H9 (cell line): Measurements from ENCODE around the gene ZBED1. TPM values are rescaled to one million over a fixed set of nuclear protein-coding genes. Genes with fewer than 3 reads are reported as not detected.

Source experiments
- DNase-seq: peaks from one replicate; pipeline ENCODE4 v3.0.0-alpha.2; 2017
- H2AFZ ChIP-seq: one replicate; pipeline ENCODE4 v1.6.1; 2013; ENCODE audit warnings: mild to moderate bottlenecking, low read length, control low read depth, moderate library complexity
- H2AK5ac ChIP-seq: 2 replicates; pipeline ENCODE4 v1.6.1; 2013; ENCODE audit warnings: low read length, control low read depth, mixed read lengths; ENCODE audit not compliant: insufficient read length
- H2BK120ac ChIP-seq: one replicate; pipeline ENCODE4 v1.6.1; 2013; ENCODE audit warnings: low read depth, mild to moderate bottlenecking, low read length, control low read depth, inconsistent platforms; ENCODE audit not compliant: poor library complexity, severe bottlenecking
- H2BK12ac ChIP-seq: 2 replicates; pipeline ENCODE4 v1.6.1; 2013; ENCODE audit warnings: low read length, control low read depth, mixed read lengths, low read depth; ENCODE audit not compliant: insufficient read length
- H2BK15ac ChIP-seq: 2 replicates; pipeline ENCODE4 v1.6.1; 2013; ENCODE audit warnings: low read depth, low read length, control low read depth
- H2BK20ac ChIP-seq: one replicate; pipeline ENCODE4 v1.6.1; 2013; ENCODE audit warnings: low read depth, mild to moderate bottlenecking, low read length, control low read depth, inconsistent platforms; ENCODE audit not compliant: poor library complexity, severe bottlenecking
- H2BK5ac ChIP-seq: 2 replicates; pipeline ENCODE4 v1.6.1; 2013; ENCODE audit warnings: low read length, control low read depth, mixed read lengths; ENCODE audit not compliant: insufficient read length
- H3K14ac ChIP-seq: 2 replicates; pipeline ENCODE4 v1.6.1; 2013; ENCODE audit warnings: low read length, control low read depth; ENCODE audit not compliant: insufficient read depth
- H3K18ac ChIP-seq: 2 replicates; pipeline ENCODE4 v1.6.1; 2013; ENCODE audit warnings: low read depth, mild to moderate bottlenecking, mixed read lengths, low read length, control low read depth; ENCODE audit not compliant: insufficient read length
- H3K23ac ChIP-seq: 2 replicates; pipeline ENCODE4 v1.6.1; 2013; ENCODE audit warnings: low read length, control low read depth, mixed read lengths, low read depth; ENCODE audit not compliant: insufficient read length
- H3K23me2 ChIP-seq: 2 replicates; pipeline ENCODE4 v1.6.1; 2013; ENCODE audit warnings: low read depth, mild to moderate bottlenecking, mixed read lengths, low read length, control low read depth; ENCODE audit not compliant: insufficient read length, poor library complexity, severe bottlenecking
- H3K27ac ChIP-seq: 2 replicates; pipeline ENCODE4 v1.5.1; 2013; ENCODE audit warnings: low read length, control low read depth, mixed read lengths, low read depth; ENCODE audit not compliant: insufficient read length
- H3K27me3 ChIP-seq: 2 replicates; pipeline ENCODE4 v1.6.1; 2013; ENCODE audit warnings: low read length, control low read depth, inconsistent platforms; ENCODE audit not compliant: insufficient read depth
- H3K4ac ChIP-seq: 2 replicates; pipeline ENCODE4 v1.6.1; 2013; ENCODE audit warnings: low read depth, mild to moderate bottlenecking, control low read depth, inconsistent platforms, low read length, moderate library complexity
- H3K4me1 ChIP-seq: 2 replicates; pipeline ENCODE4 v1.6.1; 2013; ENCODE audit warnings: low read length, control low read depth, inconsistent platforms; ENCODE audit not compliant: insufficient read depth
- H3K4me2 ChIP-seq: 2 replicates; pipeline ENCODE4 v1.6.1; 2013; ENCODE audit warnings: low read length, control low read depth, mixed read lengths; ENCODE audit not compliant: insufficient read length, insufficient read depth
- H3K56ac ChIP-seq: 2 replicates; pipeline ENCODE4 v1.6.1; 2013; ENCODE audit warnings: low read depth, mild to moderate bottlenecking, mixed read lengths, low read length, control low read depth; ENCODE audit not compliant: insufficient read length
- H3K79me1 ChIP-seq: 2 replicates; pipeline ENCODE4 v1.6.1; 2013; ENCODE audit warnings: low read depth, mild to moderate bottlenecking, moderate library complexity, low read length, control low read depth, inconsistent platforms; ENCODE audit not compliant: insufficient read depth, poor library complexity, severe bottlenecking
- H3K79me2 ChIP-seq: 2 replicates; pipeline ENCODE4 v1.6.1; 2013; ENCODE audit warnings: low read length, control low read depth, inconsistent platforms; ENCODE audit not compliant: insufficient read depth
- H3K9ac ChIP-seq: 2 replicates; pipeline ENCODE4 v1.6.1; 2013; ENCODE audit warnings: low read length, control low read depth, mixed read lengths; ENCODE audit not compliant: insufficient read length; ENCODE audit errors: extremely low read depth
- H3K9me3 ChIP-seq: one replicate; pipeline ENCODE4 v1.6.1; 2013; ENCODE audit warnings: low read depth, low read length, inconsistent platforms; ENCODE audit not compliant: control insufficient read depth
- H3T11ph ChIP-seq: one replicate; pipeline ENCODE4 v1.6.1; 2013; ENCODE audit warnings: mild to moderate bottlenecking, low read length, control low read depth, inconsistent platforms
- H4K20me1 ChIP-seq: one replicate; pipeline ENCODE4 v1.6.1; 2013; ENCODE audit not compliant: control insufficient read depth, insufficient read length, insufficient read depth
- H4K5ac ChIP-seq: 2 replicates; pipeline ENCODE4 v1.6.1; 2013; ENCODE audit warnings: low read depth, mild to moderate bottlenecking, mixed read lengths, low read length, control low read depth; ENCODE audit not compliant: insufficient read length
- H4K8ac ChIP-seq: replicated peaks from 2 replicates; pipeline ENCODE4 v1.6.1; 2013; ENCODE audit warnings: low read length, control low read depth, mixed read lengths, low read depth; ENCODE audit not compliant: insufficient read length
- H4K91ac ChIP-seq: 2 replicates; pipeline ENCODE4 v1.6.1; 2013; ENCODE audit warnings: low read depth, mild to moderate bottlenecking, moderate library complexity, mixed read lengths, low read length, control low read depth; ENCODE audit not compliant: insufficient read length
- H3K27ac Mint-ChIP-seq, 3 experiments: 2 replicates in 2 of 3; 3 replicates in 1 of 3; pipeline ENCODE4 v1.8.0; 2020 to 2021; ENCODE audit warnings: mixed read lengths in 3 of 3, mild to moderate bottlenecking in 1 of 3, moderate library complexity in 1 of 3
- H3K27me3 Mint-ChIP-seq: 2 replicates; pipeline ENCODE4 v1.8.0; 2021; ENCODE audit warnings: low read depth, mild to moderate bottlenecking, moderate library complexity, mixed read lengths
- H3K36me3 Mint-ChIP-seq, 3 experiments: 2 replicates in 2 of 3; 3 replicates in 1 of 3; pipeline ENCODE4 v1.8.0; 2020 to 2021; ENCODE audit warnings: low read depth in 3 of 3, mixed read lengths in 3 of 3; ENCODE audit not compliant: insufficient read depth in 1 of 3
- H3K4me1 Mint-ChIP-seq, 2 experiments: 2 replicates each; pipeline ENCODE4 v1.8.0; 2020; ENCODE audit warnings: mixed read lengths in 2 of 2
- H3K4me3 Mint-ChIP-seq, 2 experiments: 2 replicates in 1 of 2; 3 replicates in 1 of 2; pipeline ENCODE4 v1.8.0; 2020 to 2021; ENCODE audit warnings: mild to moderate bottlenecking in 2 of 2, mixed read lengths in 2 of 2, moderate library complexity in 1 of 2
- H3K9me3 Mint-ChIP-seq, 2 experiments: 2 replicates in 1 of 2; 3 replicates in 1 of 2; pipeline ENCODE4 v1.8.0; 2020; ENCODE audit warnings: mild to moderate bottlenecking in 2 of 2, mixed read lengths in 2 of 2, moderate library complexity in 1 of 2
- CTCF ChIP-seq: fragments of 200-600 bp; sonication (generic); conservative IDR thresholded peaks from 3 replicates; pipeline ENCODE4 v1.8.0; 2021; ENCODE audit warnings: antibody characterized with exemption, mild to moderate bottlenecking
- WGBS: extraction: QIAGEN DNeasy Blood & Tissue Kit; methylation state at CpG from one replicate; pipeline ENCODE4 v1.1.7; 2013; ENCODE audit warnings: missing lambda C conversion rate, low lambda C conversion rate, mixed read lengths; ENCODE audit not compliant: insufficient read length; ENCODE audit errors: extremely low coverage; 5-methylcytosine and 5-hydroxymethylcytosine counted together
- total RNA-seq: library from RNA; stranded (reverse); gene quantifications from 2 replicates; pipeline ENCODE4 v1.2.1, GENCODE V29; 2021

Gene ZBED1
- total RNA-seq, 1 experiment from 2014 or later, result 61.1 TPM

- H2BK20ac ChIP-seq, result no peak overlapping the region
- H3K79me1 ChIP-seq, result no peaks in the 10 kb centered on the region
- no peak overlapping the region for H3K9ac ChIP-seq
- no peak overlapping the region for H3K23ac ChIP-seq
- no peak overlapping the region for H2AK5ac ChIP-seq
- no peaks in the 10 kb centered on the region for H3K27me3 ChIP-seq
- peaks cover 9% of the 10 kb centered on the region for H3K4me1 ChIP-seq
- no peaks in the 10 kb centered on the region for H3K79me2 ChIP-seq
- no peak overlapping the region for H2BK5ac ChIP-seq
- H3K9me3 Mint-ChIP-seq, result peaks cover 29 to 33% of the 10 kb centered on the region in 2 experiments
- no peak overlapping the region for H2BK12ac ChIP-seq
- no peaks in the 10 kb centered on the region for H3K23me2 ChIP-seq
- no peak overlapping the region for H2BK15ac ChIP-seq
- no peak overlapping the region for H3K56ac ChIP-seq
- TF ChIP-seq CTCF, result no peak
- H3K9me3 ChIP-seq, result peaks cover 6% of the 10 kb centered on the region
- H3K27ac ChIP-seq, result no peak overlapping the region
- WGBS, result no CpG with 5 or more reads among the region's 1 CpG
- no peak overlapping the region for H3K18ac ChIP-seq
- H3K4me2 ChIP-seq, result no peak overlapping the region
- no peak overlapping the region for H2BK120ac ChIP-seq
- H3K36me3 Mint-ChIP-seq, result peaks cover 18 to 38% (median 21%) of the 10 kb centered on the region in 3 experiments
- no peak overlapping the region for H3K14ac ChIP-seq
- peaks cover 6% of the 10 kb centered on the region for H3K27me3 Mint-ChIP-seq
- no peak overlapping the region for H3K4me3 Mint-ChIP-seq
- peaks cover 28 to 34% of the 10 kb centered on the region in 2 experiments for H3K4me1 Mint-ChIP-seq
- no peak overlapping the region for H3T11ph ChIP-seq
- H4K20me1 ChIP-seq, result no peaks in the 10 kb centered on the region
- H4K8ac ChIP-seq, result no peak overlapping the region
- H3K27ac Mint-ChIP-seq, result no peak overlapping the region
- H4K5ac ChIP-seq, result no peak overlapping the region
- no peak overlapping the region for H2AFZ ChIP-seq
- no peak overlapping the region for H4K91ac ChIP-seq
- H3K4ac ChIP-seq, result no peak overlapping the region
- no peak for DNase-seq
These were observed 45.7 kb upstream of the ZBED1 start for GRCh38 chrX:2546496-2546895.
